GM21737 (cell line): ENCODE measurements around the gene KIF21A.

ENCODE experiments used
- ATAC-seq: cut with Tn5 transposase; IDR thresholded peaks from one replicate; pipeline ENCODE4 v1.9.1; 2021; ENCODE audit warnings: mild to moderate bottlenecking, moderate library complexity; ENCODE audit not compliant: unreplicated experiment

KIF21A gene

DNA sequence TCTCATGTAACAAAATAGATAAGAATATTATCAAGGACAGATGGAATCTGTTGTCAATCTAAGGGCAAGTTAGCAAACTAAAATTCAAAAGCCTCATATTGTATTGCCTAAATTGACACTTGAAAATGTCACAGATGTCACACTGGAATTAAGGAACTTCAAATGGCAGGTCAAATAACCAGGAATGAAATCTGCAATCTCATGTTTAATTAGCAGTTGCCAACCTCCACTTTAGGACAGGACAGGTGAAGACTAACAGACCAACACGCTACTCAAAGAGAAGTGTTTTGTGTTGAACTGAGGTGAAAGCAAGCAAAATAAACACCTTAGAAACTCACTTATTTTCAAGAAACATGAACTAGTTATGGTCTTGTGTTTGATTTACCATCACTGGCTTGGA lies 11.1 kb downstream of the KIF21A start:
- ATAC-seq = no peak

DNA sequence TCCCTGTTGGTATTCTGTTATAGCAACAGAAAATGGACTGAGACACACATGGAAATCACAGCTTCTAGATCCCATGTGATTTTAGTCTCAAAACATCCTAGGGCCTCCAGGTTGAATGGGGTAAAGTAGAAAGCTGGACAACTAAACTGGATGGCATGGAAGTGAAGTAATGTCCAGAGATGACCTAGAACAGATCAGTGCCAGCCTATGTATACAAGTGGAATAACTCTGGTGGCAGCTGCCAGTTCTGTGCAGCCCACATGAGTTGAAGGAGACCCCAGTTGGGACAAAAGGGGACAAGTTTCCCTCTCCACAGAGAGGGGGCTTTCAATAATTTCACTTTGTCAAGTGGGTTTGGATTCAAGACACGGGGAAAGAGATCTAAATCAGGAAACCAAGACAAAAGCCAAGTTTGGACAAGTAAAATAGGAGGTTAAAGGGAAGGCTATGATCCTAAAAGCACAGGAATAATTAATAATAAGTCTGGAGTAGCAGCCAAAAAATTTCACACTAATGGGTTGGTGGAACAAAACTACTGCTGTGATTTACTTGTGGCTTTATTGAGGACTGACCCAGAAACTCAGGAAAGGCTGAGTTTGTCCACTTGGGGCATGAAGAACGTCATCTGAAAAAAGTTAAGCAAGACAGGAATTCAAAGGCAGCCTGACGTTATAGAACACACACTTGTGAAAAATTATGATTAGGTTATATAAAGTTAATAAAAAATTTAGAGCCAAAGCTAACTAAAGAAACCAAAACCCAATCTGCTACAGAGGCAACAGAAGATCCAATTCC lies 11.7 kb downstream of the KIF21A start:
- ATAC-seq = no peak

DNA sequence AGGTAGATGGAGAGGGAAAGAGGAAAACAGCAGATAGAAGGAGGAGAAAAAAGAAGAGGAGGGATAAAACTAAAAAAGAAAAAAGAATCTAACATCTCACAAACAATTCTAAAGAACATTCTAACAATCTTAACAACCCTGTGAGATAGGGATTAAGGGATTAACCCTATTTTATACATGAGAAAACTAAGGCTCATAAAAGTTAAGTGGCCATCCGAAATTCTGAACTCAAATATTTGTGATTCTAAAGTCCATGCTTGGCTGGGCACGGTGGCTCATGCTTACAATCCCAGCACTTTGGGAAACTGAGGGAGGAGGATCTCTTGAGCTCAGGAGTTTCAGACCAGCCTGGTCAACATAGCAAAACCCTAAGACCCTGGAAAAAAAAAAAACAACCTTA lies 13.1 kb downstream of the KIF21A start:
- ATAC-seq = no peak

DNA sequence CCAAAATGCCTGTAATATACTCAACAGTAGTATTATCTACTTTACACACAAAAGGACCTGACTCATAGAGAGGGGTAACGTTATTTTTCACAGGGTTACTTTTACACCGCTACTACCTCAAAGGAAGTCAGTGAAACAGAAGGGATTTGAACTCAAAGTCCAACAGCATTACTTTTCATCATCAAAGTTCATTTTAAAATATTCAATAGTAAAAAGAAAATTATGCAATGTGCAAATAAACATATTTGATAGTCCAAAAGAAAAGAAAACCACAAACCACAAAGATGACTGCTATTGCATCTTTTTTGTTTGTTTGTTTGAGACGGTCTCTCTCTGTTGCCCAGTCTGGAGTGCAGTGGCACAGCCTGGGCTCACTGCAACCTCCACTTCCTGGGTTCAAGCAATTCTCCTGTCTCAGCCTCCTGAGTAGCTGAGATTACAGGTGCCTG lies 15.5 kb downstream of the KIF21A start:
- no peak for ATAC-seq

DNA sequence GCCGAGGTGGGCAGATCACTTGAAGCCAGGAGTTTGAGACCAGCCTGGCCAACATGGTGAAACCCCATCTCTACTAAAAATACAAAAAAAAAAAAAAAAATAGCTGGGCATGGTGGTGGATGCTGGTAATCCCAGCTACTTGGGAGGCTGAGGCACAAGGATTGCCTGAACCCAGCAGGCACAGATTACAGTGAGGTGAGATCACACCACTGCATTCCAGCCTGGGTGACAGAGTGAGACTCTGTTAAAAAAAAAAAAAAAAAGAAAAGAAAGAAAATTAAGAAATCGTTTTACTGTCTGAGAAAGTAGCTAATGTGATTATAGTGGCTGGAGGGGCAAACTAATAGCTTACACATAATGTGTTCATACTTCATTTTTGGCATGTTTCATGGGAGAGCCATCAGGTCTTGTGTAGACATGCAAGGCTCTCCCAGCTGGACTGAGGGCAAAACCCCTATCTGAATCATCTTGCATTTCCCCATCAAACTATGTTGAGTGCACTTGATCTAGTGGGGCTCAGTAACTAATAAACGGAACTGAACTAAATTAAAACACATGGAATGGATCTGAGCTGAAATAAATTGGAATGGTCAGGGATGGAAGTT lies 16.2 kb downstream of the KIF21A start:
- ATAC-seq = no peak

DNA sequence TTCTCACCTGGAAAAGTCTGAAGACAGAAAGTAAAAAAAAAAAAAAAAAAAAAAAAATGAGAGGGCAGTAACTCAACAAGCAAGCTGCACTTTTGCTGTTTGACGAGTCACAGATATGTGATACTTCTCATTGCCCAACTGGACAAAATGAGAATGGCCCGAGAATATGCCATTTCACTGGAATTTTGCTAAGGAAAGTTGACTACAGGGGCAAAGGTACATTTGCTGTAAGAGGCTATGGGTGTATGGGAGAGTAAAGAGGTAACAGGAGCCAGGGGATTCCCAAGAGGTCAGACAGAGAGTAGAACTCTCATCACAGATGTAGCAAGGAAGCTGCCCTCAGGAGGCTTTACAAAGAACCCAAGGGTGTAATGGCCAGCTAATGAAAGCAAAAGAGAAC lies 22.9 kb downstream of the KIF21A start:
- no peak for ATAC-seq

DNA sequence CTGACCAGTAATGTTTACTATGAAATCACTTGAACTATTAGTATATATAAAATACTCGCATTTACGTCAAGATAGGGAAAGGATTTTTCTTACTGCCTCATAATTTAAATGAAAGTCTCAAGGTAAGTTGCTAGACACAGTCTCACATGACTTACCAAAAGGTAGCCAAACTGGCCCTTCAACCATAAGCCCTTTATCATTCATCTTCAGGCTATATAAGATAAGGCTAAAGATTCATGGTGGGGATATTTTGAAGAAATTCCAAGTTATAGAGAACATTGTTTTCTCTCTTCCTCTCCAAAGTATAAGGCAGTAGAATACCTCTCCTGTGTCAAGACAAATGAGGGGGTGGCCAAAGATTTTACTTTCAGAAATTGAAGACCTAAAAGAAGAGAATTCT lies 23.4 kb downstream of the KIF21A start:
- ATAC-seq = no peak

DNA sequence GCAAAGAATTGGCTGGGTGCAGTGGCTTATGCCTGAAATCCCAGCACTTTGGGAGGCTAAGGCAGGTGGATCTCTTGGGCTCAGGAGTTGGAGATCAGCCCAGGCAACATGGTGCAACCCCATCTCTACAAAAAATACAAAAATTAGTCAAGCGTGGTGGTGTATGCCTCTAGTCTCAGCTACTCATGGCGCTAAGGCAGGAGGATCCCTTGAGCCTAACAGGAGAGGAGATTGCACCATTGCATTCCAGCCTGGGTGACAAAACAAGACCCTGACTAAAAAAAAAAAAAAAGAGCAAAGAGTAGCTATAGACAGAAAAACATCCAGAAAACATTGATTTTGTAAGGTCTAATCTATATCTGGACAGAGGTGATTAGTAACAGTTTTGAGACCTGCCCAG lies 25.0 kb downstream of the KIF21A start:
- ATAC-seq = no peak

DNA sequence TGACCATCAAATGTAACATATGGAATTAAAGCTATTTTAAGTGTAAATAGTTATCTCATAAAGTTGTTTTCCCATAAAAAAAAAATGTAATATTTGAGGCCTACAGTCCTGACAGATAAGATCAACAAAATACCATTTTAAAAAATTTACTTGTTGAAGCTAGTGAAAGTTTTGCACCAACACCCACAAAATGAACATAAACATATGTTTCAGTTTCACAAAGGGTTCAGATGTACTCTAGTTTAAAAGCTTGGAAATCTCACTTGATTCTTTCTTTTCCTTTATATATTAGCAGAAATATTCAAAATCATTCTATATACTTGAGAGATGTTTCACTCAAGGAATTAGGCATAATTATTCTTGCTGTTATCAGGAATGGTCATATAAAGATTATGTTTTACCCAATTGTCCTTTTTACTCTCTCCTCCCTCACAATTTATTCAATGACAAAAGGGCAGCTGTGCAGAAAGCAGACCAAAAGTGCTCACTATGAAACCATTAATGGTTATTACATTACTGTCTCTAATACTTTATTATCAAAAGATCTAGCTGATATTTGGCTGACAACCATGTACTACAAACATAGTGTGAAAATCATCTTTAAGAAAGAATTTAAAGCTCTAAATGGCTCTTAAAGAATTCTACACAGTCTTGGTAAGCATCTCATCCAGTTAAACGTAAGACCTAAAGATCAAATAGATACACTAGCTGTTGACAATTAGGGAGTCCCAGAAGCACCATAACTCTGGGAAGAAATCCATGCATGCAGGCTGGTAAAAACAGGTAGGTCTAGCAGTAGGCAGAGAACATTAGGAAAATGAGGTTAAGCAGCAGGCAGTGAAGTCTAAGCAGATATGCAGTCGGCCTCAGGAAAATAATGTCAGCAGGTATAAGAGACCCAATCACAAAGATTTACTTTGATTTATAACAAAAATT lies 28.8 kb downstream of the KIF21A start:
- no peak for ATAC-seq

DNA sequence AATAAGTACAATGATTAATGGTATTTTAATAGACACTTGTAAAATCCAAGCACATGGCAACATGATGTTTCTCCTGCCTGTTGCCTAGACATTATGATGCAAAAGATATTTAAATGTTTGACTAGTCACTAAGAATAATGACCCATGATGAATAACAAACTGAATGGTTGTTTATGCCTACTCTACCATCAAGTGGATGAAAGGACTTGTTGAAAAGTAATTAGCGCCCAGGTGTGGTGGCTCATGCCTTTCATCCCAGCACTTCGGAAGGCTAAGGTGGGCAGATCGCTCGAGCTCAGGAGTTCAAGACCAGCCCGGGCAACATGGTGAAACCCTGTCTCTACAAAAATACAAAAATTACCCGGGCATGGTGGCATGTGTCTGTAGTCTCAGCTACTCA lies 30.7 kb downstream of the KIF21A start:
- ATAC-seq = no peak

DNA sequence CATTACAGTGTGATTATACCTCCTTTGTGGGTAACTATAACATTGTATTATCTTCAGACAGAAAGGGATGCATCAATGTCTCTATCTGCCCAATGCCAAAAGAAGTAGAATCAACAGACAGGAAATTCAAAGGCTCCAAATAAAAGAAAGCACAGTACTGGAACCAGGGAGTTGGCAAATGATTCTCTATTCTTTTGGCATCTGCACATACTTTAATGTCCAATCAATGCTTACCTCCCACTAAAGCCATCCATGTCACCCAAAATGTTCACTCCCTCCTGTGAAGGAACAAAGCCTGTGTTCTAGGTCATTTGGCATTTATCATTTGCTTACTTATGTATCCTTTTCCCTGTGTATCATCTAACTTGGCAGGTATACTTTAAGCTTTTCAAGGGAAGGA lies 36.7 kb downstream of the KIF21A start:
- no peak for ATAC-seq

DNA sequence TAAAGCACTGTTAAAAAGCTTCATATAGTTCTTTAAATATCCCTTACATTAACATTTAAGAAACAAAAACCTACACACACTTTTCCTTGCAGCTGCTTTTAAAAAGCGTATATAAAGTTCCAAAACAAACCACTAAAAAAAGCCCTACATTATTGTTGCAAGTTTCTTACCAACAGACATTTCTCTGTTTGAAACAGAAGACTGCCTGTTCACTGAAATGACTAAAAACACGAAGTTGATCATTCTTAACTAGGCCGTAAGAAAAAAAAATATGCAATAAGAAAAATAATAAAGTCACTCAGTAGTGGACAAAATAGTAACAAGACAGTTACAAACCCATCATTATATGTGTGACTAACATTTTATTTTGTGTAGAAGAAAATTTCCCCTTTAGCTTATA lies 37.3 kb downstream of the KIF21A start:
- ATAC-seq = no peak

DNA sequence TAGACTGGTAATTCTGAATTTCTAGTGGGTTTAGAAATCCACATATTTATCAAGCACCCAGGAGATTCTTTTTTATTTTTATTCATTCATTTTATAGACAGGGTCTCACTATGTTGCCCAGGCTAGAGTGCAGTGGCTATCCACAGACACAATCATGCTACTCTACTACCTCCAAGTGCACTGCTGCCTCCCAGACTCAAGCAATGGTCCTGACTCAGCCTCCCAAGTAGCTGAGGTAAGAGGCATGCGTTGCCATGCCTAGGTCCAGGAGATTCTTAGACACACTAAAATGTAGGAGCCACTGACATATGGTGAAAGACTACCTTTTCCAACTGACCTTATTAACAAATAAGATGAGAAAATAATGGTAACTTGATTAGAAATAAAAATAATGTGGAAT lies 38.9 kb downstream of the KIF21A start:
- ATAC-seq = no peak

DNA sequence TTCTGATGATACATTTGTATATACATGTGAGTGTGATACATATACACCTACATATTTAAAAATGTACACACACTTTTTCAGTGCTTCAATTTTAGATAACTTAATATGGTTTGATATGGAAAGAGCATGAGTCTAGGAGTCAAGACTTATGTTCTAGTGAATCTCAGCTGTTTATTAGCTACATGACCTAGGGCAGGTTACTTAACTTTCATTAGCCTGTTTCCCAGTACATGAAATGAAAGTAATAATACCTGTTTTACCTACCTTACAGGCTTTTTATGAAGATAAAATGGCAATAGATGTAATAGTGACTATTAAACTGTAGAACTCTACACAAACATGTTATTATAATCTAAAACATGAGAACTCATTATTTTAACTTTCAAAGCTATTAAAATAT lies 39.5 kb downstream of the KIF21A start:
- ATAC-seq = no peak

DNA sequence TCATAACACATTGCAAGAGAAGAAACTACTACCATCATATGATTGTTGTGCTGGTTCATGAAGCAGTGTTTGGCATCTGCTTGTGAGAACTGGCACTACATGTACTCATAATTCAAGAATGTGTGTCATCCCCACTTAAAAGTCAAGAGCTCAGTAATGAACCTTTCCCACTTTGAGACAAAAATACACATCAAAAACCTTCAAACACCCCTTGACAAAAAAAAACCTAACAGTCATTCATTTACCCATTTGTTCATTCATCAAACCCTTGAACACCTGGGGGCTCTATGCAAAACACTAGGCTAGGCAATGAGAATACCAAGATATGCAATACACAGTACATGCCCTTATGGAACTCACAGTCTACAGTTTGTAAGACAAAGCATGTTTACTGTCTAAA lies 40.0 kb downstream of the KIF21A start:
- no peak for ATAC-seq

DNA sequence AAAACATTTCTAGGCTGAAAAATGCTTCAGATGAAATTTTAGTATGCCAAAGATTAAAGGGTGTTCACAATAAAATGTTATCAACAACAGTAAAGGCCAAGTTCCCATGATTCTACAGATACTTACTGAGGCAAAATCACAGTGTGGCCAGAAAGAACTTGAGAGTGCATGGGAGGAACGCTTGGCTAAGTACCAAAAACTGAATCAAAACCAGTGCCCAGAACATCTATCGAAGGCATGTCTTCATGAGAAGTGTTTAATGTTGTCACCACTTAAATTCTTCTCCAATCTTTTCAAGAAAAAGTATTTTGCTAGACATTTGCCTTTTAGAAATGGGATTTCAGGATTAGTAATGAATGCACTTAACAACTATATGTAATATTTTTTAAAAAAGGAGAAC lies 41.5 kb downstream of the KIF21A start:
- no peak for ATAC-seq

DNA sequence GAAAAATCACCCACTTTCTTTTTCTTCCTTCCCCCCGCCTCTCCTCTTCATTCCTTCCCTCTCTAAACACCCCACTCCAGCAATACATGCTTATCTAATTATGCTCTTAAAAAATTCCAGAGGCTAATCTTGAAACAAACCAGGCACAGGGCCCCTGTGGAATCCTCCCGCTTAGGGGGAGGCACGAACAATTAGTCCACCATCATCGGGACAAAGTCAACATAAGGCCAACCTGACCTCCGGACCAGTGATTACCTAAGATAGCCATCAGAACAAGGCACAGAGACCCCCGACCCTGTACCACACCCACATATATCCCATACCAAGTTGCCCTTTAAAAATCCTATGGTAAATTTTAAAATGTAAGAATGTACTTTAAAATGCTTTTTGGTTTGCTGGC lies 47.1 kb downstream of the KIF21A start:
- ATAC-seq = no peak

DNA sequence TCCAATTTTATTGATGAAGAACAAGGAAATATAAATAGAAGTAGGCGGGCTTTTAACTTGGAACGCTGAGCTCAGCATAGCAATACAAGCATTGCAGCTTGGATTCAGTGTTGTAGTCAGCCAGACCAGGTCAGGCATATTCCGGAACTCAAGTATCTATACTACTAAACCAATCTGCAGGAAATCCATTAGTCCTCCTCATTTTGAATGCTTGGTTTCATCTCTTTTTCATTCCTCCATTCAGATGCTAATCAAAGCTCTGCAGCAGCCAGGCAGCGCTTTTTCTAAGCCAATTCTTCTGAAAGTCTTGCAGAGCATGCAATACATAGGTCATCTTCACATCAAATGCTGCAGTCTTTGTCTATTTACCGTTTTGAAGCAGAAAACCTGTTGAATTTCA lies 49.0 kb downstream of the KIF21A start:
- ATAC-seq = no peak

DNA sequence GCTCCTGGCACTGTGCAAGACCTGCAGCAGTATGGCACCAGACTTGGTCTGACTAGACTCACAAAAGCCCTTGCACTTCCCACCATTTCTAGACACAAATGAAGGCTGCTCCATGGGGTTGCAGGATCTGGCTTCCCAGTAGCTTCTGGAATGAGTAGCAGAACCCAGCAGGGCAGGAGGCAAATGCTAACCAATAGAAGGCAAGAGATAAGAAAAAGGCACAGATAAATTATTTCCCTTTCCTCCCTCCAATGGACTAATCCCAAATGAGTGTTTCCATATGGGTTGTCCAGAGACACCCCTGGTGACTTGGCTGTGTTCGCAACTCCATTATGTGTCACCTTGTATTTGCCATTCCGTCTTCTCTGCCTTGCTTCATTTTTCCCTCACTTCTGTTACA lies 49.7 kb downstream of the KIF21A start:
- no peak for ATAC-seq

DNA sequence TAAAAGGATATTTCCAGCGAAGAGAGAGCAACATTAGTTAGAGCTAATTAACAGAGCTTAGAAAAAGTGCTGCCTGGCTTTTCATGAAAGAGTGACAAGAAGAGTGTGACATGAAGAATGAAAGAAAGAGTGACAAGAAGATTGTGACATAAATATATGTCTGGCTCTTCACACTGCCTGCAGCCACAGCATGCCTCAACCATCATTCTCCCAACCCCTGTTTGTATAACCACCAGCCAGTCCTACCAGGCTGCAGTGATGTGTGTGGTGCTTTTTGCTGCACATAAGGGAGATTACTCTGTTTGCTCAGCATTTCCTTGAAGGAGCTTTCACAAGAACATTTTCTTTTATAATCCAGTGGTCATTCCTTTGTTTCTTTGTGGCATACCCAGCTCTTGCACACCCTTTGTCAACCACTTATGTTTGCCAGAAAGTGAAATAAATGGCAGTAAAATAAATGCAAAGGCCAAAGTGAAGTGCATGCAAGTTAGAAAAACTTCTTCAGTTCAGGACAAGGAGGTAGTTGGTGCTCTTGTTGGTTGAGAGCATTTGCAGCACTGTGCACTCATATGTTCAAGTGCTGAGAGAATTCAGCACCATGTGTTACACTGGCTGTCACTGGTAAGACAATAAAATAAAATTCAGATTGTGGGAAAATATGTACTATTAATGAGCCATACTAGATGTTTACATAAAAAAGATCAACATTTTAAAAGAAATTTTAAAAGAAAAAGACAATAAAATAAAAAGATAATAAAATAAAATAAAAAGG lies 50.6 kb downstream of the KIF21A start:
- ATAC-seq = no peak

DNA sequence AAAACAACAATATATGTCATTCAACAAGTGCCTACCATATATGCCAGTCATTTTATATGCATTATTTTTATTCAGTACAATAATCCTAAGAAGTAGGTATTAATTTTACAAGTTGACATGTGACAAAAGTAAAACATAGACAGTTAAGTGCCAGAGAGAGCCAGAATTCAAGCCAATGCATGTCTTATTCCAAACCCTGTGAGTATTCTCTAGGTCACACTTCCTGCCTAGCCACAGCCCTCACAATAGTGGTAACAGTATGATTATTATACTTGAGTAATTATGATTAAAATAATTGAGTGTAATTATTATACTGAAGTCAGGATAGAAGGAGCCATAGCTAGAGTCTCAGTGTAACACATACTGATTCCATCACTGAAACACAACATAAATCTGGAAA lies 52.2 kb downstream of the KIF21A start:
- no peak for ATAC-seq
